Stimulated activated CD8-positive, alpha-beta memory T cell treated with anti-CD3 and anti-CD28 coated beads, Interleukin-12 subunit alpha, Interleukin-12 subunit beta, amount 100 ng/mL, for 24 hours (primary cell): Measurements from ENCODE around the gene MOSPD3.
A peak's percentile ranks its signal among the peaks of the same experiment; 100 is the strongest.

Experiments
- DNase-seq: peaks from one replicate; pipeline ENCODE4 v3.0.0-alpha.2; 2020; ENCODE audit errors: extremely low read depth

The MOSPD3 gene

GRCh38 chr7:100590077-100590737, 22.1 kb upstream of the MOSPD3 start:
- DNase-seq: no peak

DNA sequence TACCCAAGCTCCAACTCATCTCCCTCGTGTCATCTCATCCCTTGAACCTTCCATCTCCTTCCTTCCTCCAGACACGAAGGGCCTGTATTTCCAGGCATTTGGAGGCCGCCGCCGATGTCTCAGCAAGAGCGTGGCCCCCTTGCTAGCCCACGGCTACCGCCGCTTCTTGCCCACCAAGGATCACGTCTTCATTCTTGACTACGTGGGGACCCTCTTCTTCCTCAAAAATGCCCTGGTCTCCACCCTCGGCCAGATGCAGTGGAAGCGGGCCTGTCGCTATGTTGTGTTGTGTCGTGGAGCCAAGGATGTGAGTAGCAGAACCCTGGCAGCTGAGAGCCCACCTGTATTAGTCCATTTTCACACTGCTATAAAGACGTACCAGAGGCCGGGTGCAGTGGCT, 20.7 kb upstream of the MOSPD3 start:
- DNase-seq: no peak

- DNase-seq: no peak
Measured at GRCh38 chr7:100595188-100595587, 17.2 kb upstream of the MOSPD3 start.

DNA sequence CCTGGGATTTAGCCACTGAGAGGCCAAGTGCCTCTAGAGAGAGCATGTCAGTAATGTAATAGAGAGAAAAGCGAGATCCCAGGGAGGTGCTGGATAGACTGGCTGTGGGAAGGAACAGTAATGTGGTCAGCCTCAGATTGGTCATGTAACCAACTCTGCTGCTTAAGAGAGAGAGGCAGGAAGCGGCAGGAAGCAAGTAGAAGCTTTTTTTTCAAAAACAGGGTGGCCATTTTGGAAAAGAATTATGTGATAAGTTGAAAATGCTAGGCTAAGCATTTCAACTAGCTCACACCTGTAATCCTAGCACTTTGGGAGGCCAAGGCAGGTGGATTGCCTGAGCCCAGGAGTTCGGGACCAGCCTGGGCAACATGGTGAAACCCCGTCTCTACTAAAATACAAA, 13.9 kb upstream of the MOSPD3 start:
- no peak for DNase-seq

- DNase-seq: no peak
Measured at GRCh38 chr7:100599911-100600729, 12.2 kb upstream of the MOSPD3 start.

DNA sequence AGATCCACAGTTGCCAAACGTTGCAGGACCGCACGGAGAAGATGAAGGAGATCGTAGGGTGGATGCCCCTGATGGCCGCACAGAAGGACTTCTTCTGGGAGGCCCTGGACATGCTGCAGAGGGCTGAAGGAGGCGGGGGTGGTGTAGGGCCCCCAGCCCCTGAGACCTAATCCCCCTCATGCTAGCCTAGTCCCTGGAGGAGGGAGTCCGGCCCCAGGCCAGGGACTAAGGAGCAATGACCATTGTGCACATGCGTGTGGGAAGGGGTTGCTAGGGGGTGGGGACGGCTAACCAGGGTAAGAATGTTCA, 11.7 kb upstream of the MOSPD3 start:
- DNase-seq: no peak

- DNase-seq: no peak
Measured at GRCh38 chr7:100602889-100603725, 9.2 kb upstream of the MOSPD3 start.

DNA sequence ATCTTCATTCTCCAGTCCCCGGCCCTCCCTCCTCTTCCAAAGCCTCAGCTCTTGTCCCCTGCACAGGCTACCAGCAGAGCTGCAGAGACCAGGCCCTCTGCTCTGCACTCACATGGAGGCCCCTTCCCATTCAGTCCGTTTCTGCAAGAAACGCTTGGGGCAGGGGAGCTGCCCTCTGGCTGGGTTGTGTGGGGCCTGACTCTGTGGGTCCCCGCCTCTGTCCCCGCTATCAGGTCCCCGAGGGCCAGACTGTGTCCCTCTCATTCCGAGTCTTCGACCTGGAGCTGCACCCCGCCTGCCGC, 8.7 kb upstream of the MOSPD3 start:
- DNase-seq: no peak

- DNase-seq: peak; percentile 40
Measured at GRCh38 chr7:100604028-100604975, 8.0 kb upstream of the MOSPD3 start.

DNA sequence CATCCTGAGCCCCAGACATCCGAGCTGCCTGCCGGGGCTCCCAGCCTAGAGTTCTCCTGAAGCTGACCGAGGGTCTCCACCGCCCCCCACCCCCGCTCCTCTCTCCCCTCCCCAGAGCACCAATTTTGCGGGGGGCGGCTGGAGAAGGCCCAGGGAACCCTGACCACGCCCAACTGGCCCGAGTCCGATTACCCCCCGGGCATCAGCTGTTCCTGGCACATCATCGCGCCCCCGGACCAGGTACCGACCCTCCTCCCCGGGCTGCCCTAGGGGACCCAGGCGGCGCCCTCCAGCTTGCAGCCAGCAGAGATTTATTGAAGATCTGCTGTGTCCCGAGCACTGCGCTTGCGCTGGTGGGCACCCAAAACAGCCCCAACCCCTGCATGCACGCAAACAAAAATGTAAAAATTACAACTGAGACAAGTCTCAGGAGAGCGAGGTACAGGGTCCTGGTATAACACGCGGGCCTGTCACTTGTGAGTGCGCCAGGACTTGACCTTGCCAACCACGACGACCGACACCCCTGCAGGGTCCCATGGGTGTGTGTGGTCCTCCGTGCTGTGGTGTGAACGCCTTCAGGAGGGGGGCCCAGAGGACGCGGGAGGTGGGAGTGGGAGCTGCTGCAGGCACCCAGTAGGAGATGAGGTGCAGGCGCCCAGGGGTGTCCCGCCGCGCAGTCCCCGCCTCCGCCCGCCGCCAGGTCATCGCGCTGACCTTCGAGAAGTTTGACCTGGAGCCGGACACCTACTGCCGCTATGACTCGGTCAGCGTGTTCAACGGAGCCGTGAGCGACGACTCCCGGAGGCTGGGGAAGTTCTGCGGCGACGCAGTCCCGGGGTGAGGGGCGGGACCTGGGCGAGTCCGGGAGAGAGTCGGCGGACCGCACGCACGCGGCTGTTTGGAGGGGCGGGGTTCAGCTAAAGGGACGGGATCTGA, 7.1 kb upstream of the MOSPD3 start:
- no peak for DNase-seq

GRCh38 chr7:100606313-100606712, 6.0 kb upstream of the MOSPD3 start:
- DNase-seq: no peak

DNA sequence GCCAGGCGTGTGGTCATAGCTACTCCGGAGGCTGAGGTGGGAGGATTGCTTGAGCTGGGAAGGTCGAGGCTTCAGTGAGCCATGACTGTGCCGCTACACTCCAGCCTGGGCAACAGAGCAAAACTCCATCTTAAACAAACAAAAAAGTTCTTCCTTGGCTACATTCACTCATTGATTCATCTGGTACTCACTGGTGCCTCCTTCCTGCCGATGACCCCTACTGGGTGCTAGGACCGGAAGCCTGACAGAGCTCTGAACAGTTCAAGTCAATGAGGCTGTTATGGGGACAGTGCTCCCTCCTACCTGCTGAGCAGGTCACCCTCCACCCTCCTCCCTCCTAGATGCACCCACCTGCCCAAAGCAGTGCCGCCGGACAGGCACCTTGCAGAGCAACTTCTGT, 5.2 kb upstream of the MOSPD3 start:
- DNase-seq: no peak

- no peak for DNase-seq
Measured at GRCh38 chr7:100609958-100610357, 2.4 kb upstream of the MOSPD3 start.

DNA sequence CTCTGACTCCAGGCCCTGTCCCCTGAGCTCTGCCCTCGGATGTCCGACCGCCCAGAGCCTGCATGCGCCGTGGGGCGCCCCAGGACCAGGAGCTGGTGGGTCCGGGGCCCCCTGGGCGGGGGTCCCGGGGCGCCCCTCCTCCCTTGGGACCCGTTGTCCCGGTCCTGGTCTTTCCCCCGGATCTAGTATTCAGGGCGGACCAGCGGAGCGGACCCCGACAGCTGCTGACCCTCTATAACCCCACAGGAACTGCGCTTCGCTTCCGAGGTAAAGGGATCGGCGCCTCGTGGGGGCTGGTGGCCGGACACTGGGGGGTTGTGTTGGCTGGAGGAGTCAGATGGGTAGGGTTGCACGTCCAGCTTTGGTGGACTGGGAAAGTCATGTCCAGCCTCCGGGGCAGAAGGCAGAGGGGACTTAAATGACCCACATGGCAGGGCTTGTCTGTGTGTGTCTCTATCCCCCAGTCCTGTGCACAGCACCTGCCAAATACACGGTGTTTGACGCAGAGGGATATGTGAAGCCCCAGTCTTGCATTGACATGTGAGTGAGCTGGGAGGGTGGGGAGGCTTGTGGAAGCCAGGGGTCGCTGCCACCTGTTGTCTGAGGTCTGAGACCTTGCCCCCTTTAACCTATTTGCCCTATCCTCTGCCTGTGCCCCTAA, 520 bp downstream of the MOSPD3 start:
- DNase-seq: no peak

- DNase-seq: no peak
Measured at GRCh38 chr7:100613412-100614175, 1.3 kb downstream of the MOSPD3 start.

DNA sequence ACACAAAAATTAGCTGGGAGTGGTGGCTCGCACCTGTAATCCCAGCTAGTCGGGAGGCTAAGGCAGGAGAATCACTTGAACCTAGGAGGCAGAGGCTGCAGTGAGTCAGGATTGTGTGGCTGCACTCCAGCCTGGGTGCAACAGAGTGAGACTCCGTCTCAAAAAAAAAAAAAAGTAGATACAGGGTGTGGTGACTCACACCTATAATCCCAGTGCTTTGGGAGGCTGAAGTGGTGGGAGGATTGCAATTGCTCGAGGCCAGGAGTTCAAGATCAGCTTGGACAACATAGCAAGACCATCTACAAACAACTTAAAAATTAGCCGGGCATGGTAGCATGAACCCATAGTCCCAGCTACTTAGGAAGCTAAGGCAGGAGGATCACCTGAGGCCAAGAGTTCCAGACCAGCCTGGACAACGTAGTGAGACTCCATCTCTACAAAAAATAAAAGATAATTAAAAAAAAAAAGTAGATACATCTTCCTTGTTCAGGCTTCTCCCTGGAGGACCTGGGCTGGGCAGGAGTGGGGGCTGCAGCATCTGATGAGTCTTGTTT, 2.0 kb downstream of the MOSPD3 start:
- DNase-seq: no peak

DNA sequence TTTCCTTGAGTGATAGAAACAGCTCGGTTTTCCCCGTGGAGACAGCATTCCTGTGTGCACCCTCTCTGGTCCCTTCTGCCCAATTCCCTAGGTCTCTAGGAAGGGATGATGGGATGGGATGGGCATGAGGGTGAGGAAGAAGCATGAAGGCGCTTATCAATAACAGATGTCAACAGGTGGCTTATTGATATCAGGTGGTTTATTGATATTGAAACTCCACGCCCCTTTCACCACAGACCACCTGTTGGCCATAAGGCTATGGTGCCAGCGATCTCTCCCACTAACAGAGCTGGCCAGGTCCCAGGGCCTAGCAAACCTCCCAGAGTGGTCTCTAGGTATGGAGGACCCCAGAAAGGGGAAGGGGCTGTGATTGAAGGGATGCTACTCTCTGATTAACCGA, 7.9 kb downstream of the MOSPD3 start:
- DNase-seq: no peak

GRCh38 chr7:100620804-100621203, 8.5 kb downstream of the MOSPD3 start:
- DNase-seq: no peak

DNA sequence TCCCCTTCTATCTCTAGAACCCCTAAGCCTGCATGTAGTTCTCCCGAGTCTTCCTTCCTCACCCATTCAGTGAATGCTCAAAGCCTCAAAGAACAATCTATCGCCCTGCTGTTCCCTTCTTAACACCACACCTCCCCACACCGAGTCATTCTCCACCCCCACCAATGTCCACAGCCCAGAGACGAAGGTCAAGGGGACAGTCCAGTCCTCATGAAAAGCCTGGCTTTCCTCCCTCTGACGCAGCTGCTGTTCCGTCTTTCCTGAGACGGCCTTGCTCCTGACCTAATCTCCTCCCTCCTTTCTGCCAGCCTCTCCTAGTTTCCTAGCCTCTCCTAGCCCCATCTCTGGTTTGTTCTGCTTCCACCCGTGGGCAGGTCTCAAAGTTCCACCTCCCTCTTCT, 9.2 kb downstream of the MOSPD3 start:
- no peak for DNase-seq
